CD4-positive, CD25-positive, alpha-beta regulatory T cell (primary cell): Measurements from ENCODE around the gene BBS9. TPM values are rescaled to one million over a fixed set of nuclear protein-coding genes. Genes with fewer than 3 reads are reported as not detected.

Source experiments
- ATAC-seq, 2 donors: fragments of 150-1000 bp; cut with Tn5 transposase; one replicate each; pipeline ENCODE4 v1.10.0; 2021; ENCODE audit warnings: low read depth in 2 of 2, moderate number of reproducible peaks in 2 of 2, moderate library complexity in 1 of 2
- DNase-seq, 3 donors: peaks; one replicate each; pipeline versions ENCODE4 v3.0.0 to v3.0.0-alpha.2; 2012 to 2022; ENCODE audit warnings: mixed read lengths in 1 of 3
- H3K27ac ChIP-seq: one replicate; pipeline ENCODE4 v1.7.0; 2013; ENCODE audit warnings: mild to moderate bottlenecking, low read length; ENCODE audit not compliant: insufficient read depth, poor library complexity, severe bottlenecking
- H3K27me3 ChIP-seq: one replicate; pipeline ENCODE4 v1.7.0; 2013; ENCODE audit warnings: low read length; ENCODE audit not compliant: control insufficient read depth, insufficient read depth
- H3K36me3 ChIP-seq: one replicate; pipeline ENCODE4 v1.7.0; 2013; ENCODE audit warnings: mild to moderate bottlenecking, low read length, moderate library complexity; ENCODE audit not compliant: control insufficient read depth, insufficient read depth
- H3K4me1 ChIP-seq: 2 replicates; pipeline ENCODE4 v1.7.0; 2013; ENCODE audit warnings: mild to moderate bottlenecking, low read length; ENCODE audit not compliant: insufficient read depth, control insufficient read depth, poor library complexity, severe bottlenecking
- H3K4me3 ChIP-seq: one replicate; pipeline ENCODE4 v1.7.0; 2013; ENCODE audit warnings: low read depth, mild to moderate bottlenecking, low read length, moderate library complexity
- H3K9me3 ChIP-seq, 2 experiments: 1 replicate in 1 of 2; 2 replicates in 1 of 2; pipeline ENCODE4 v1.7.0; 2013; ENCODE audit warnings: low read length in 2 of 2, mild to moderate bottlenecking in 1 of 2, moderate library complexity in 1 of 2; ENCODE audit not compliant: control insufficient read depth in 2 of 2
- H3K27ac Mint-ChIP-seq, 3 donors: one replicate each; pipeline ENCODE4 v1.8.0; 2020 to 2022; ENCODE audit warnings: mild to moderate bottlenecking in 3 of 3, mixed read lengths in 3 of 3, moderate library complexity in 2 of 3
- H3K27me3 Mint-ChIP-seq: one replicate; pipeline ENCODE4 v1.8.0; 2022; ENCODE audit warnings: mild to moderate bottlenecking, mixed read lengths
- H3K36me3 Mint-ChIP-seq: one replicate; pipeline ENCODE4 v1.8.0; 2020; ENCODE audit warnings: mixed read lengths
- H3K4me1 Mint-ChIP-seq, 4 donors: one replicate each; pipeline ENCODE4 v1.8.0; 2020 to 2022; ENCODE audit warnings: mixed read lengths in 4 of 4, mild to moderate bottlenecking in 1 of 4
- H3K4me3 Mint-ChIP-seq, 4 donors: one replicate each; pipeline ENCODE4 v1.8.0; 2020 to 2022; ENCODE audit warnings: mild to moderate bottlenecking in 4 of 4, mixed read lengths in 4 of 4, moderate library complexity in 3 of 4
- H3K9me3 Mint-ChIP-seq, 7 donors: one replicate each; pipeline ENCODE4 v1.8.0; 2020 to 2022; ENCODE audit warnings: mixed read lengths in 7 of 7, mild to moderate bottlenecking in 3 of 7, moderate library complexity in 2 of 7
- polyA plus RNA-seq, 4 donors: library from polyadenylated mRNA; unstranded; fragments of 300-500 nt; fragmentation: Illumina TruSeq; gene quantifications; one replicate each; pipeline ENCODE4 v1.2.3, GENCODE V29; 2021
- total RNA-seq: library from RNA; stranded (reverse); gene quantifications from one replicate; pipeline ENCODE4 v1.2.3, GENCODE V29; 2022

Gene BBS9
- total and polyA plus RNA-seq, 5 donors from 2014 or later = 8.1 to 18.7 (median 13.2) TPM

GRCh38 chr7:33109005-33109757 is 20.2 kb upstream of the BBS9 start, which contains the start of gene RP9:
RP9 (minus strand) TSS chr7:33109404; CDS start chr7:33109372, 32 bp downstream.
- peaks cover 13% of the 10 kb centered on the region for H3K27me3 ChIP-seq
- H3K36me3 ChIP-seq = peaks cover 2% of the 10 kb centered on the region
- H3K9me3 ChIP-seq = no peaks in the 10 kb centered on the region
- Mint-ChIP-seq H3K36me3 (peaks cover 4% of the 10 kb centered on the region), H3K9me3 (no peaks in the 10 kb centered on the region), H3K27me3 (peaks cover 25% of the 10 kb centered on the region), H3K27ac (peak within 1 kb of the TSS; percentile 40 to 70 (median 59)), H3K4me1 (peaks cover 27 to 51% (median 34%) of the 10 kb centered on the region in 4 donors), H3K4me3 (peak within 1 kb of the TSS; percentile 82 to 97 (median 90))
- DNase-seq (peak; percentile 69 to 81 (median 76)), ATAC-seq (peak; percentile 90 to 93)
- H3K4me3 ChIP-seq = peak within 1 kb of the TSS; percentile 93
- H3K4me1 ChIP-seq = peaks cover 31% of the 10 kb centered on the region
- H3K27ac ChIP-seq = peak within 1 kb of the TSS; percentile 66

GRCh38 chr7:33109758-33110238 is 19.6 kb upstream of the BBS9 start:
- H3K36me3 Mint-ChIP-seq = peaks cover 2% of the 10 kb centered on the region
- peak overlapping the region; percentile 36 for H3K27ac ChIP-seq
- peaks cover 31% of the 10 kb centered on the region for H3K27me3 Mint-ChIP-seq
- H3K9me3 Mint-ChIP-seq = no peaks in the 10 kb centered on the region
- ATAC-seq = no peak
- H3K27me3 ChIP-seq = peaks cover 13% of the 10 kb centered on the region
- no peaks in the 10 kb centered on the region for H3K9me3 ChIP-seq
- peaks cover 23 to 46% (median 31%) of the 10 kb centered on the region in 4 donors for H3K4me1 Mint-ChIP-seq
- H3K36me3 ChIP-seq = no peaks in the 10 kb centered on the region
- H3K4me3 Mint-ChIP-seq = peak overlapping the region; percentile 67 to 79 (median 78)
- H3K4me3 ChIP-seq = peak overlapping the region; percentile 54
- H3K4me1 ChIP-seq = peaks cover 31% of the 10 kb centered on the region
- H3K27ac Mint-ChIP-seq = no peak overlapping the region
- DNase-seq = no peak

- Mint-ChIP-seq H3K4me1 (peaks cover 15 to 32% (median 21%) of the 10 kb centered on the region in 4 donors), H3K27ac (no peak overlapping the region), H3K27me3 (peaks cover 44% of the 10 kb centered on the region), H3K36me3 (no peaks in the 10 kb centered on the region), H3K9me3 (peaks cover 0 to 1% (median 0%) of the 10 kb centered on the region in 7 donors), H3K4me3 (no peak overlapping the region)
- Histone ChIP-seq H3K4me1 (peaks cover 25% of the 10 kb centered on the region), H3K27ac (no peak overlapping the region), H3K9me3 (no peaks in the 10 kb centered on the region), H3K27me3 (peaks cover 13% of the 10 kb centered on the region), H3K36me3 (no peaks in the 10 kb centered on the region), H3K4me3 (no peak overlapping the region)
- ATAC-seq (no peak), DNase-seq (no peak)
Observed at GRCh38 chr7:33111614-33112013, 17.8 kb upstream of the BBS9 start.

GRCh38 chr7:33114976-33115375 is 14.4 kb upstream of the BBS9 start:
- H3K4me3 ChIP-seq = no peak overlapping the region
- Mint-ChIP-seq H3K27me3 (peaks cover 73% of the 10 kb centered on the region), H3K4me1 (peaks cover 0 to 5% (median 3%) of the 10 kb centered on the region in 4 donors), H3K4me3 (no peak overlapping the region), H3K27ac (no peak overlapping the region), H3K9me3 (peaks cover 0 to 14% (median 9%) of the 10 kb centered on the region in 7 donors), H3K36me3 (peaks cover 4% of the 10 kb centered on the region)
- ATAC-seq (no peak), DNase-seq (no peak)
- peaks cover 1% of the 10 kb centered on the region for H3K4me1 ChIP-seq
- peaks cover 5 to 9% of the 10 kb centered on the region in 2 experiments for H3K9me3 ChIP-seq
- no peaks in the 10 kb centered on the region for H3K36me3 ChIP-seq
- peaks cover 15% of the 10 kb centered on the region for H3K27me3 ChIP-seq
- no peak overlapping the region for H3K27ac ChIP-seq

- H3K4me3 ChIP-seq = no peak overlapping the region
- H3K27ac ChIP-seq = no peak overlapping the region
- Mint-ChIP-seq H3K4me3 (no peak overlapping the region), H3K9me3 (peaks cover 0 to 14% (median 11%) of the 10 kb centered on the region in 7 donors), H3K4me1 (no peaks in the 10 kb centered on the region), H3K27ac (no peak overlapping the region), H3K36me3 (peaks cover 4% of the 10 kb centered on the region), H3K27me3 (peaks cover 74% of the 10 kb centered on the region)
- no peaks in the 10 kb centered on the region for H3K4me1 ChIP-seq
- peaks cover 15% of the 10 kb centered on the region for H3K27me3 ChIP-seq
- DNase-seq (no peak), ATAC-seq (no peak)
- H3K36me3 ChIP-seq = no peaks in the 10 kb centered on the region
- H3K9me3 ChIP-seq = peaks cover 5 to 9% of the 10 kb centered on the region in 2 experiments
Observed at GRCh38 chr7:33118383-33118782, 11.0 kb upstream of the BBS9 start.

GRCh38 chr7:33127085-33127484 is 2.3 kb upstream of the BBS9 start:
- Mint-ChIP-seq H3K27ac (no peak overlapping the region), H3K4me3 (no peak overlapping the region), H3K4me1 (peaks cover 9 to 23% (median 14%) of the 10 kb centered on the region in 4 donors), H3K9me3 (peaks cover 0 to 3% (median 0%) of the 10 kb centered on the region in 7 donors), H3K27me3 (peaks cover 4% of the 10 kb centered on the region), H3K36me3 (no peaks in the 10 kb centered on the region)
- no peaks in the 10 kb centered on the region for H3K9me3 ChIP-seq
- H3K4me3 ChIP-seq = no peak overlapping the region
- H3K4me1 ChIP-seq = peaks cover 24% of the 10 kb centered on the region
- no peak overlapping the region for H3K27ac ChIP-seq
- H3K27me3 ChIP-seq = peaks cover 2% of the 10 kb centered on the region
- H3K36me3 ChIP-seq = no peaks in the 10 kb centered on the region
- no peak for ATAC-seq
- DNase-seq = no peak

GRCh38 chr7:33128631-33128989 is 754 bp upstream of the BBS9 start:
- H3K36me3 Mint-ChIP-seq = no peaks in the 10 kb centered on the region
- Histone ChIP-seq H3K27ac (peak overlapping the region; percentile 76), H3K4me3 (peak overlapping the region; percentile 83), H3K9me3 (no peaks in the 10 kb centered on the region), H3K4me1 (peaks cover 24% of the 10 kb centered on the region), H3K36me3 (no peaks in the 10 kb centered on the region), H3K27me3 (no peaks in the 10 kb centered on the region)
- no peak for DNase-seq
- H3K27ac Mint-ChIP-seq = peak overlapping the region; percentile 46 to 96 (median 94)
- H3K4me1 Mint-ChIP-seq = peaks cover 14 to 32% (median 18%) of the 10 kb centered on the region in 4 donors
- H3K9me3 Mint-ChIP-seq = no peaks in the 10 kb centered on the region
- H3K27me3 Mint-ChIP-seq = peaks cover 4% of the 10 kb centered on the region
- ATAC-seq = no peak
- peak overlapping the region; percentile 97 to 99 (median 97) for H3K4me3 Mint-ChIP-seq
